K562 (cell line): ENCODE measurements around the gene XRRA1. TPM values are rescaled to one million over a fixed set of nuclear protein-coding genes. Genes with fewer than 3 reads are reported as not detected.
A peak's percentile ranks its signal among the peaks of the same experiment; 100 is the strongest.

Source experiments
- BRCA1 ChIP-seq, 2 experiments: fragments of 450-650 bp in 1 of 2; sonication (generic) in 1 of 2; formaldehyde crosslinking in 1 of 2; IDR thresholded peaks; 2 replicates each; pipeline versions ENCODE4 v1.5.0 to v1.6.1; 2017 to 2020; ENCODE audit warnings: mild to moderate bottlenecking in 1 of 2, missing genetic modification reagents in 1 of 2
- CTCF ChIP-seq, 3 experiments: IDR thresholded peaks in 2 of 3; conservative IDR thresholded peaks in 1 of 3; 2 replicates each; pipeline ENCODE4 v1.5.1; 2011 to 2012; ENCODE audit warnings: low read length in 3 of 3, mild to moderate bottlenecking in 3 of 3, control low read depth in 2 of 3, improper control_type of control experiment in 1 of 3, inconsistent platforms in 1 of 3, low read depth in 1 of 3, mixed read lengths in 1 of 3, moderate library complexity in 1 of 3; ENCODE audit not compliant: insufficient read depth in 2 of 3
- ETV5 ChIP-seq: sonication (generic); formaldehyde crosslinking; IDR thresholded peaks from 2 replicates; pipeline ENCODE4 v1.4.0; 2020; ENCODE audit warnings: low read depth, mild to moderate bottlenecking, missing genetic modification reagents
- JUND ChIP-seq, 2 experiments: IDR thresholded peaks; 2 replicates in 1 of 2; 3 replicates in 1 of 2; pipeline ENCODE4 v1.6.1; 2011; ENCODE audit warnings: borderline replicate concordance in 2 of 2, low read depth in 2 of 2, low read length in 2 of 2, improper control_type of control experiment in 1 of 2, missing biosample characterization in 1 of 2, missing genetic modification characterization in 1 of 2, missing genetic modification reagents in 1 of 2
- KAT8 ChIP-seq: fragments of 450-650 bp; IDR thresholded peaks from 2 replicates; pipeline ENCODE4 v1.6.1; 2016; ENCODE audit warnings: low read depth, mild to moderate bottlenecking
- KLF6 ChIP-seq: fragments of 250-450 bp; sonication (Bioruptor Pico); IDR thresholded peaks from 2 replicates; pipeline ENCODE4 v1.4.0; 2020; ENCODE audit warnings: mild to moderate bottlenecking, moderate library complexity, borderline replicate concordance
- MTA3 ChIP-seq: fragments of 450-650 bp; formaldehyde crosslinking; IDR thresholded peaks from 2 replicates; pipeline ENCODE4 v1.6.1; 2017; ENCODE audit warnings: mild to moderate bottlenecking, borderline replicate concordance
- OTX1 ChIP-seq: fragments of 450-650 bp; formaldehyde crosslinking; IDR thresholded peaks from 2 replicates; pipeline ENCODE4 v1.4.0; 2022; ENCODE audit warnings: mild to moderate bottlenecking
- PBX2 ChIP-seq, 2 experiments: IDR thresholded peaks in 1 of 2; conservative IDR thresholded peaks in 1 of 2; 2 replicates each; pipeline ENCODE4 v1.6.1; 2016; ENCODE audit warnings: low read depth in 2 of 2, mild to moderate bottlenecking in 1 of 2, missing compliant biosample characterization in 1 of 2, missing genetic modification characterization in 1 of 2, moderate library complexity in 1 of 2
- POLR2G ChIP-seq: fragments of 200-400 bp; formaldehyde crosslinking; IDR thresholded peaks from 2 replicates; pipeline ENCODE4 v1.6.1; 2017; ENCODE audit warnings: low read depth, mild to moderate bottlenecking, antibody characterized with exemption, low read length, moderate library complexity
- PRPF4 ChIP-seq: fragments of 200-400 bp; formaldehyde crosslinking; IDR thresholded peaks from one replicate; pipeline ENCODE4 v1.6.1; 2017; ENCODE audit warnings: low read length, low read depth, mild to moderate bottlenecking; ENCODE audit not compliant: insufficient read depth, poor library complexity, severe bottlenecking
- PTBP1 ChIP-seq: fragments of 200-400 bp; formaldehyde crosslinking; IDR thresholded peaks from 2 replicates; pipeline ENCODE4 v1.6.1; 2017; ENCODE audit warnings: low read depth, low read length
- RBM22 ChIP-seq: fragments of 200-400 bp; formaldehyde crosslinking; IDR thresholded peaks from 2 replicates; pipeline ENCODE4 v1.6.1; 2018; ENCODE audit warnings: low read length, low read depth; ENCODE audit not compliant: poor library complexity, severe bottlenecking
- SAP30 ChIP-seq: fragments of 200-600 bp; sonication (generic); IDR thresholded peaks from 2 replicates; pipeline ENCODE4 v1.6.1; 2012; ENCODE audit warnings: borderline replicate concordance, low read depth, mild to moderate bottlenecking, moderate library complexity, low read length, control low read depth, inconsistent platforms; ENCODE audit not compliant: insufficient read depth, poor library complexity, severe bottlenecking
- SMAD3 ChIP-seq: fragments of 450-650 bp; formaldehyde crosslinking; conservative IDR thresholded peaks from 2 replicates; pipeline ENCODE4 v1.4.0; 2020; ENCODE audit warnings: mild to moderate bottlenecking
- SNAPC5 ChIP-seq: fragments of 250-450 bp; sonication (Bioruptor Pico); IDR thresholded peaks from 2 replicates; pipeline ENCODE4 v1.8.0; 2021; ENCODE audit warnings: moderate library complexity, mild to moderate bottlenecking, inconsistent platforms
- SRSF1 ChIP-seq: fragments of 200-400 bp; formaldehyde crosslinking; IDR thresholded peaks from 2 replicates; pipeline ENCODE4 v1.6.1; 2017; ENCODE audit warnings: mild to moderate bottlenecking, low read depth, low read length, moderate library complexity
- WHSC1 ChIP-seq: IDR thresholded peaks from one replicate; pipeline ENCODE4 v1.6.1; 2012; ENCODE audit warnings: low read length, control low read depth, inconsistent platforms
- ZEB2 ChIP-seq: fragments of 450-650 bp; IDR thresholded peaks from 2 replicates; pipeline ENCODE4 v1.6.1; 2016
- ZKSCAN3 ChIP-seq: fragments of 250-450 bp; sonication (Bioruptor Pico); IDR thresholded peaks from 2 replicates; pipeline ENCODE4 v1.4.0; 2020
- ZNF197 ChIP-seq: fragments of 200-800 bp; sonication (Bioruptor generic); IDR thresholded peaks from 2 replicates; pipeline ENCODE4 v1.6.1; 2016; ENCODE audit warnings: low read depth, missing genetic modification characterization, missing compliant biosample characterization
- ZNF263 ChIP-seq: sonication (generic); formaldehyde crosslinking; IDR thresholded peaks from 2 replicates; pipeline ENCODE4 v1.8.0; 2022; ENCODE audit warnings: mild to moderate bottlenecking, missing genetic modification reagents, borderline replicate concordance
- ZNF354B ChIP-seq: fragments of 250-450 bp; sonication (Bioruptor Pico); IDR thresholded peaks from 2 replicates; pipeline ENCODE4 v1.4.0; 2020
- ZNF445 ChIP-seq: fragments of 250-450 bp; sonication (Bioruptor Pico); IDR thresholded peaks from 2 replicates; pipeline ENCODE4 v1.4.0; 2020; ENCODE audit warnings: low read depth, mild to moderate bottlenecking, moderate library complexity
- ZSCAN29 ChIP-seq: fragments of 450-650 bp; IDR thresholded peaks from 2 replicates; pipeline ENCODE4 v1.6.1; 2017
- polyA plus RNA-seq, 8 experiments: library from polyadenylated mRNA; depleted of rRNA in 4 of 8; stranded (reverse) in 5 of 8; unstranded in 3 of 8; fragments of >200 nt; fragmentation: Nextera tagmentation in 2 of 8; fragmentation: Illumina TruSeq in 1 of 8; extraction: Ambion mirVana in 2 of 8; extraction: Trizol in 1 of 8; gene quantifications; 2 replicates each; pipeline versions ENCODE4 v1.2.1 to v1.2.3, GENCODE V29; 2011 to 2014; ENCODE audit warnings: inconsistent platforms in 1 of 8, missing spikeins in 1 of 8
- total RNA-seq, 7 experiments: library from RNA; depleted of rRNA in 6 of 7; stranded (reverse); fragments of >200 nt in 6 of 7; fragmentation: Illumina TruSeq in 2 of 7; extraction: Trizol in 2 of 7; gene quantifications; 2 replicates each; pipeline versions ENCODE4 v1.2.1 to v1.2.3, GENCODE V29; 2011 to 2021; ENCODE audit warnings: low replicate concordance in 1 of 7

Gene XRRA1
- total and polyA plus RNA-seq, 9 of the 15 experiments (the other 6 are each of a cell fraction or from before 2014, with no cell fraction given) = 5.0 to 22.5 (median 16.0) TPM

- TF ChIP-seq RBM22 (peak; percentile 90), WHSC1 (no peak), SMAD3 (CRISPR knock-in tag) (no peak), PBX2 (CRISPR knock-in tag; IDR thresholded peaks at IDR 0.05; ENCODE audit: low read depth) (no peak), PBX2 (tag; conservative IDR thresholded peaks at IDR 0.05; ENCODE audit: low read depth) (no peak), MTA3 (no peak), ZNF197 (CRISPR knock-in tag) (no peak), ZSCAN29 (no peak), ZNF445 (no peak), CTCF (IDR thresholded peaks at IDR 0.05 in 2 of 3, conservative IDR thresholded peaks at IDR 0.05 in 1 of 3; ENCODE audit: insufficient read depth in 2 of 3, low read depth in 1 of 3, low read length in 3 of 3) (peak in 2 of 3 experiments; percentile 7 to 22; a peak in 2 of 6 replicates), ZKSCAN3 (no peak), PRPF4 (no peak), ZNF354B (CRISPR knock-in tag) (no peak), POLR2G (peak; percentile 65), ZNF263 (CRISPR knock-in tag) (no peak), ZEB2 (no peak), JUND (IDR thresholded peaks at IDR 0.05; ENCODE audit: borderline replicate concordance, low read depth, low read length) (no peak), JUND (tag; IDR thresholded peaks at IDR 0.05; ENCODE audit: borderline replicate concordance, low read depth, low read length) (no peak), PTBP1 (no peak), KAT8 (no peak), BRCA1 (IDR thresholded peaks at IDR 0.05) (no peak), BRCA1 (CRISPR knock-in tag; IDR thresholded peaks at IDR 0.05) (no peak), KLF6 (CRISPR knock-in tag) (no peak), SRSF1 (no peak), SNAPC5 (no peak), ETV5 (CRISPR knock-in tag) (no peak), OTX1 (CRISPR knock-in tag) (no peak), SAP30 (no peak)
These were observed 105.9 kb downstream of the XRRA1 start (continued) for GRCh38 chr11:74842967-74843366.
